ENCODE measurements around the gene CRB2.

DNA sequence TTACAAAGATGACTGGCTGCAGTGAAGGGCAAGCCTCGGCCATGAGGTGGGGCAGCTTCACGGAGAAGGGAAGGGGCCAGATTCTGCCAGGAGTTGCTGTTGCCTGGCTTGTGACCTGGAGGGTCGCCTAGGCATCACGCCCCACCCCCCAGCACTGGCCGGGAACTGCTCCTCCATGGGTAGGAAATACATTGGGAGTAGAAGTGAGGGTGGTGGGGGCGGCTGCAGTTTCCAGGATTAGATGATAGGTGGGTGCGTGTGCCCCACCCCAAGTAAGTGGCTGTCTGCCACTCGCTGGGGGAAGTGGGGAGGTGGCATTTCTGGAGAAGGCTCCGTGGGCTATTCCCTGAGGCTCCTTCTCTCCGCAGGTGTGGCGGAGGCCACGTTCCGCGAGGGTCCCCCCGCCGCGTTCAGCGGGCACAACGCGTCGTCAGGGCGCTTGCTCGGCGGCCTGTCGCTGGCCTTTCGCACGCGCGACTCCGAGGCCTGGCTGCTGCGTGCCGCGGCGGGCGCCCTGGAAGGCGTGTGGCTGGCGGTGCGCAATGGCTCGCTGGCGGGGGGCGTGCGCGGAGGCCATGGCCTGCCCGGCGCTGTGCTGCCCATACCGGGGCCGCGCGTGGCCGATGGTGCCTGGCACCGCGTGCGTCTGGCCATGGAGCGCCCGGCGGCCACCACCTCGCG is 16.9 kb downstream of the CRB2 start:
- TF ChIP-seq, protein P1, sequence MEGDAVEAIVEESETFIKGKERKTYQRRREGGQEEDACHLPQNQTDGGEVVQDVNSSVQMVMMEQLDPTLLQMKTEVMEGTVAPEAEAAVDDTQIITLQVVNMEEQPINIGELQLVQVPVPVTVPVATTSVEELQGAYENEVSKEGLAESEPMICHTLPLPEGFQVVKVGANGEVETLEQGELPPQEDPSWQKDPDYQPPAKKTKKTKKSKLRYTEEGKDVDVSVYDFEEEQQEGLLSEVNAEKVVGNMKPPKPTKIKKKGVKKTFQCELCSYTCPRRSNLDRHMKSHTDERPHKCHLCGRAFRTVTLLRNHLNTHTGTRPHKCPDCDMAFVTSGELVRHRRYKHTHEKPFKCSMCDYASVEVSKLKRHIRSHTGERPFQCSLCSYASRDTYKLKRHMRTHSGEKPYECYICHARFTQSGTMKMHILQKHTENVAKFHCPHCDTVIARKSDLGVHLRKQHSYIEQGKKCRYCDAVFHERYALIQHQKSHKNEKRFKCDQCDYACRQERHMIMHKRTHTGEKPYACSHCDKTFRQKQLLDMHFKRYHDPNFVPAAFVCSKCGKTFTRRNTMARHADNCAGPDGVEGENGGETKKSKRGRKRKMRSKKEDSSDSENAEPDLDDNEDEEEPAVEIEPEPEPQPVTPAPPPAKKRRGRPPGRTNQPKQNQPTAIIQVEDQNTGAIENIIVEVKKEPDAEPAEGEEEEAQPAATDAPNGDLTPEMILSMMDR (IDR thresholded peaks at IDR 0.05; ENCODE audit: low read depth, low read length, poor library complexity, severe bottlenecking), result no peak
- TF ChIP-seq EZH2phosphoT487 (IDR thresholded peaks at IDR 0.05; ENCODE audit: borderline replicate concordance, low read length), result no peak
